ENCODE measurements around the gene VMAC. TPM values are rescaled to one million over a fixed set of nuclear protein-coding genes. Genes with fewer than 3 reads are reported as not detected.

VMAC gene
- polyA plus RNA-seq, 3 donors from 2014 or later: 2.2 to 6.5 (median 5.2) TPM

- Mint-ChIP-seq H3K9me3 (no peaks in the 10 kb centered on the region), H3K4me3 (no peak overlapping the region), H3K4me1 (peaks cover 79 to 90% of the 10 kb centered on the region in 2 donors), H3K27me3 (ENCODE audit: low read depth in 3 of 3) (peaks cover 0 to 4% (median 2%) of the 10 kb centered on the region in 3 donors), H3K36me3 (no peaks in the 10 kb centered on the region), H3K27ac (peak overlapping the region in 4 of 6 donors; percentile 30 to 64 (median 41))
- no peak for DNase-seq
These were observed 46.1 kb downstream of the VMAC start for GRCh38 chr19:5950741-5951140.

- Mint-ChIP-seq H3K36me3 (no peaks in the 10 kb centered on the region), H3K4me3 (peak overlapping the region in 2 of 5 donors; percentile 10 to 13), H3K27me3 (ENCODE audit: low read depth in 3 of 3) (peaks cover 0 to 4% (median 0%) of the 10 kb centered on the region in 3 donors), H3K27ac (peak overlapping the region in 5 of 6 donors; percentile 34 to 85 (median 49)), H3K9me3 (no peaks in the 10 kb centered on the region), H3K4me1 (peaks cover 81 to 91% of the 10 kb centered on the region in 2 donors)
- no peak for DNase-seq
These were observed 46.7 kb downstream of the VMAC start for GRCh38 chr19:5951338-5951861.

- H3K27ac Mint-ChIP-seq: peak overlapping the region; percentile 66 to 94 (median 88)
- peak in 1 of 3 donors; percentile 17 for DNase-seq
- peaks cover 0 to 4% (median 0%) of the 10 kb centered on the region in 3 donors for H3K27me3 Mint-ChIP-seq (ENCODE audit: low read depth in 3 of 3)
- H3K4me3 Mint-ChIP-seq: peak overlapping the region; percentile 52 to 82 (median 56)
- peaks cover 86 to 97% of the 10 kb centered on the region in 2 donors for H3K4me1 Mint-ChIP-seq
- no peaks in the 10 kb centered on the region for H3K9me3 Mint-ChIP-seq
- H3K36me3 Mint-ChIP-seq: no peaks in the 10 kb centered on the region
These were observed 47.7 kb downstream of the VMAC start for GRCh38 chr19:5952193-5953029.

- peak overlapping the region; percentile 66 to 94 (median 88) for H3K27ac Mint-ChIP-seq
- peak; percentile 21 to 27 (median 24) for DNase-seq
- peak overlapping the region; percentile 53 to 82 (median 61) for H3K4me3 Mint-ChIP-seq
- peaks cover 0 to 4% (median 0%) of the 10 kb centered on the region in 3 donors for H3K27me3 Mint-ChIP-seq (ENCODE audit: low read depth in 3 of 3)
- no peaks in the 10 kb centered on the region for H3K9me3 Mint-ChIP-seq
- peaks cover 0 to 3% (median 0%) of the 10 kb centered on the region in 3 donors for H3K36me3 Mint-ChIP-seq
- peaks cover 89 to 97% of the 10 kb centered on the region in 2 donors for H3K4me1 Mint-ChIP-seq
These were observed 48.4 kb downstream of the VMAC start for GRCh38 chr19:5953030-5953589.

- H3K27me3 Mint-ChIP-seq (ENCODE audit: low read depth in 3 of 3): peaks cover 0 to 4% (median 0%) of the 10 kb centered on the region in 3 donors
- H3K4me3 Mint-ChIP-seq: peak overlapping the region; percentile 53 to 82 (median 61)
- H3K9me3 Mint-ChIP-seq: no peaks in the 10 kb centered on the region
These were observed 49.1 kb downstream of the VMAC start for GRCh38 chr19:5953680-5954213.

GRCh38 chr19:5954293-5954692 is 49.6 kb downstream of the VMAC start:
- peaks cover 90 to 95% of the 10 kb centered on the region in 2 donors for H3K4me1 Mint-ChIP-seq
- no peak for DNase-seq
- peaks cover 0 to 4% (median 0%) of the 10 kb centered on the region in 3 donors for H3K27me3 Mint-ChIP-seq (ENCODE audit: low read depth in 3 of 3)
- H3K9me3 Mint-ChIP-seq: no peaks in the 10 kb centered on the region
- peak overlapping the region; percentile 53 to 82 (median 61) for H3K4me3 Mint-ChIP-seq
- peaks cover 0 to 4% (median 0%) of the 10 kb centered on the region in 3 donors for H3K36me3 Mint-ChIP-seq
- H3K27ac Mint-ChIP-seq: peak overlapping the region; percentile 66 to 94 (median 88)

More at GRCh38 chr19:5953680-5954213, 49.1 kb downstream of the VMAC start:
- Mint-ChIP-seq H3K4me1 (peaks cover 90 to 96% of the 10 kb centered on the region in 2 donors), H3K36me3 (peaks cover 0 to 4% (median 0%) of the 10 kb centered on the region in 3 donors), H3K27ac (peak overlapping the region; percentile 66 to 94 (median 88))
- peak in 2 of 3 donors; percentile 14 to 22 for DNase-seq

GRCh38 chr19:5955636-5955935 is 50.9 kb downstream of the VMAC start:
- no peak for DNase-seq
- Mint-ChIP-seq H3K4me1 (peaks cover 92% of the 10 kb centered on the region in 2 donors), H3K36me3 (peaks cover 0 to 4% (median 0%) of the 10 kb centered on the region in 3 donors), H3K4me3 (peak overlapping the region in 1 of 5 donors; percentile 27), H3K27ac (peak overlapping the region in 4 of 6 donors; percentile 35 to 66 (median 64)), H3K9me3 (no peaks in the 10 kb centered on the region), H3K27me3 (ENCODE audit: low read depth in 3 of 3) (peaks cover 0 to 4% (median 0%) of the 10 kb centered on the region in 3 donors)

- Mint-ChIP-seq H3K27ac (peak overlapping the region in 3 of 6 donors; percentile 12 to 66 (median 64)), H3K36me3 (peaks cover 0 to 4% (median 0%) of the 10 kb centered on the region in 3 donors), H3K4me1 (peaks cover 92% of the 10 kb centered on the region in 2 donors), H3K9me3 (no peaks in the 10 kb centered on the region), H3K4me3 (no peak overlapping the region), H3K27me3 (ENCODE audit: low read depth in 3 of 3) (peaks cover 0 to 4% (median 0%) of the 10 kb centered on the region in 3 donors)
- DNase-seq: no peak
These were observed 51.7 kb downstream of the VMAC start for GRCh38 chr19:5956323-5956722.

- Mint-ChIP-seq H3K4me3 (no peak overlapping the region), H3K36me3 (peaks cover 0 to 4% (median 0%) of the 10 kb centered on the region in 3 donors), H3K27me3 (ENCODE audit: low read depth in 3 of 3) (peaks cover 0 to 4% (median 0%) of the 10 kb centered on the region in 3 donors), H3K4me1 (peaks cover 92% of the 10 kb centered on the region in 2 donors), H3K9me3 (no peaks in the 10 kb centered on the region), H3K27ac (peak overlapping the region in 2 of 6 donors; percentile 12 to 64)
- no peak for DNase-seq
These were observed 52.1 kb downstream of the VMAC start for GRCh38 chr19:5956728-5957127.

- Mint-ChIP-seq H3K4me1 (peaks cover 92% of the 10 kb centered on the region in 2 donors), H3K27me3 (ENCODE audit: low read depth in 3 of 3) (peaks cover 0 to 8% (median 0%) of the 10 kb centered on the region in 3 donors), H3K4me3 (no peak overlapping the region), H3K9me3 (no peaks in the 10 kb centered on the region), H3K27ac (no peak overlapping the region), H3K36me3 (peaks cover 0 to 4% (median 0%) of the 10 kb centered on the region in 3 donors)
- DNase-seq: no peak
These were observed 52.5 kb downstream of the VMAC start for GRCh38 chr19:5957170-5957569.

- Mint-ChIP-seq H3K4me1 (peaks cover 92% of the 10 kb centered on the region in 2 donors), H3K9me3 (no peaks in the 10 kb centered on the region), H3K4me3 (peak overlapping the region in 1 of 5 donors; percentile 45), H3K27me3 (ENCODE audit: low read depth in 3 of 3) (peaks cover 0 to 5% (median 0%) of the 10 kb centered on the region in 3 donors), H3K27ac (peak overlapping the region in 5 of 6 donors; percentile 17 to 93 (median 66)), H3K36me3 (peaks cover 0 to 4% (median 0%) of the 10 kb centered on the region in 3 donors)
- no peak for DNase-seq
These were observed 53.6 kb downstream of the VMAC start for GRCh38 chr19:5958074-5958850.

GRCh38 chr19:5958851-5959122 is 54.1 kb downstream of the VMAC start:
- H3K9me3 Mint-ChIP-seq: no peaks in the 10 kb centered on the region
- DNase-seq: no peak
- H3K27me3 Mint-ChIP-seq (ENCODE audit: low read depth in 3 of 3): peaks cover 0 to 5% (median 0%) of the 10 kb centered on the region in 3 donors
- H3K36me3 Mint-ChIP-seq: peaks cover 0 to 4% (median 0%) of the 10 kb centered on the region in 3 donors
- peaks cover 92% of the 10 kb centered on the region in 2 donors for H3K4me1 Mint-ChIP-seq
- no peak overlapping the region for H3K4me3 Mint-ChIP-seq
- peak overlapping the region in 3 of 6 donors; percentile 49 to 74 (median 50) for H3K27ac Mint-ChIP-seq

All from immature natural killer cell (primary cell).